GM12891 (cell line): ENCODE data around the gene HEMK1.

ENCODE experiments used
- POLR2A ChIP-seq: IDR thresholded peaks from 2 replicates; pipeline ENCODE4 v1.6.1; 2011; ENCODE audit warnings: low read depth, low read length, control low read depth
- TAF1 ChIP-seq: IDR thresholded peaks from 2 replicates; pipeline ENCODE4 v1.6.1; 2011; ENCODE audit warnings: low read depth, low read length, control low read depth

- TF ChIP-seq POLR2A (no peak), TAF1 (no peak)
Observed at GRCh38 chr3:50549226-50549625, 20.1 kb upstream of the HEMK1 start.
